SU-DHL-6 (cell line): ENCODE measurements around the gene TMEM39A.

Experiments
- H2AFZ ChIP-seq: fragments of 200-600 bp; sonication (generic); 2 replicates; pipeline ENCODE4 v1.6.1; 2014; ENCODE audit warnings: low read depth, mild to moderate bottlenecking, moderate library complexity, mixed read lengths, antibody characterized with exemption, low read length; ENCODE audit not compliant: severe bottlenecking
- H3F3A ChIP-seq: fragments of 200-600 bp; shearing (Covaris generic); 2 replicates; pipeline ENCODE4 v1.6.0; 2016; ENCODE audit warnings: antibody characterized with exemption, mild to moderate bottlenecking; ENCODE audit not compliant: insufficient read depth
- H3K27ac ChIP-seq: fragments of 200-600 bp; sonication (generic); 2 replicates; pipeline ENCODE4 v1.5.1; 2016; ENCODE audit warnings: low read depth, mild to moderate bottlenecking, low read length, moderate library complexity, mixed read lengths
- H3K27me3 ChIP-seq: fragments of 200-600 bp; sonication (generic), shearing (Covaris generic); 2 replicates; pipeline ENCODE4 v1.6.0; 2014; ENCODE audit warnings: mild to moderate bottlenecking, low read length
- H3K36me3 ChIP-seq: fragments of 200-600 bp; sonication (generic); 2 replicates; pipeline ENCODE4 v1.6.1; 2014; ENCODE audit warnings: mild to moderate bottlenecking, low read length, mixed read lengths
- H3K4me2 ChIP-seq: fragments of 300-600, 200-600 bp; shearing (Covaris generic), sonication (generic); 2 replicates; pipeline ENCODE4 v1.6.0; 2014; ENCODE audit warnings: low read length, low read depth, mild to moderate bottlenecking; ENCODE audit not compliant: poor library complexity, severe bottlenecking
- H3K4me3 ChIP-seq: fragments of 200-600 bp; sonication (generic); 2 replicates; pipeline ENCODE4 v1.5.1; 2014; ENCODE audit warnings: antibody characterized with exemption, low read length, mild to moderate bottlenecking, mixed read lengths; ENCODE audit not compliant: insufficient read depth, poor library complexity, severe bottlenecking
- H3K79me2 ChIP-seq: fragments of 200-600 bp; sonication (generic); 2 replicates; pipeline ENCODE4 v1.6.1; 2014; ENCODE audit warnings: mild to moderate bottlenecking, low read length, moderate library complexity; ENCODE audit not compliant: insufficient read depth
- H3K9ac ChIP-seq: fragments of 200-600 bp; sonication (generic); 2 replicates; pipeline ENCODE4 v1.7.0; 2014; ENCODE audit warnings: mild to moderate bottlenecking, low read length
- H3K9me2 ChIP-seq: fragments of 200-600 bp; sonication (generic); replicated peaks from 2 replicates; pipeline ENCODE4 v1.6.1; 2014; ENCODE audit warnings: low read length; ENCODE audit not compliant: insufficient read depth
- H3K9me3 ChIP-seq: fragments of 200-600 bp; sonication (generic); 2 replicates; pipeline ENCODE4 v1.6.1; 2014; ENCODE audit warnings: low read length, mixed read lengths; ENCODE audit not compliant: insufficient read depth
- H4K20me1 ChIP-seq: fragments of 200-600 bp; sonication (generic); 2 replicates; pipeline ENCODE4 v1.6.1; 2014; ENCODE audit warnings: low read depth, mild to moderate bottlenecking, antibody characterized with exemption, low read length, moderate library complexity, mixed read lengths
- CTCF ChIP-seq: fragments of 200-600 bp; sonication (generic); IDR thresholded peaks from one replicate; pipeline ENCODE4 v1.5.1; 2017; ENCODE audit warnings: antibody characterized with exemption, mild to moderate bottlenecking, low read length, moderate library complexity; ENCODE audit not compliant: insufficient read depth, poor library complexity, severe bottlenecking
- EZH2phosphoT487 ChIP-seq: fragments of 200-600 bp; sonication (generic), shearing (Covaris generic); conservative IDR thresholded peaks from 2 replicates; pipeline ENCODE4 v1.6.1; 2018; ENCODE audit warnings: mild to moderate bottlenecking, antibody characterized with exemption, low read length, moderate library complexity, mixed read lengths

TMEM39A gene

GRCh38 chr3:119444590-119444989 lies 18.8 kb downstream of the TMEM39A start:
- H3K36me3 ChIP-seq, result peaks cover 35% of the 10 kb centered on the region
- H3K9me3 ChIP-seq, result no peaks in the 10 kb centered on the region

GRCh38 chr3:119443179-119443578 lies 20.2 kb downstream of the TMEM39A start:
- H3K4me2 ChIP-seq, result no peak overlapping the region
- no peaks in the 10 kb centered on the region for H3F3A ChIP-seq
- no peak for TF ChIP-seq EZH2phosphoT487
- no peak for TF ChIP-seq CTCF
- H3K27me3 ChIP-seq, result no peaks in the 10 kb centered on the region
- no peaks in the 10 kb centered on the region for H3K9me2 ChIP-seq
- no peaks in the 10 kb centered on the region for H3K9me3 ChIP-seq
- H3K9ac ChIP-seq, result no peak overlapping the region
- no peaks in the 10 kb centered on the region for H3K79me2 ChIP-seq
- no peak overlapping the region for H3K4me3 ChIP-seq
- H2AFZ ChIP-seq, result no peak overlapping the region
- peaks cover 30% of the 10 kb centered on the region for H3K36me3 ChIP-seq
- H4K20me1 ChIP-seq, result no peaks in the 10 kb centered on the region
- no peak overlapping the region for H3K27ac ChIP-seq

More at GRCh38 chr3:119444590-119444989, 18.8 kb downstream of the TMEM39A start:
- Histone ChIP-seq H3F3A (no peaks in the 10 kb centered on the region), H4K20me1 (no peaks in the 10 kb centered on the region), H3K27ac (no peak overlapping the region), H3K27me3 (no peaks in the 10 kb centered on the region), H3K4me3 (no peak overlapping the region), H3K9me2 (no peaks in the 10 kb centered on the region), H3K4me2 (no peak overlapping the region), H3K9ac (no peak overlapping the region), H2AFZ (no peak overlapping the region), H3K79me2 (no peaks in the 10 kb centered on the region)
- TF ChIP-seq CTCF (no peak), EZH2phosphoT487 (no peak)

DNA sequence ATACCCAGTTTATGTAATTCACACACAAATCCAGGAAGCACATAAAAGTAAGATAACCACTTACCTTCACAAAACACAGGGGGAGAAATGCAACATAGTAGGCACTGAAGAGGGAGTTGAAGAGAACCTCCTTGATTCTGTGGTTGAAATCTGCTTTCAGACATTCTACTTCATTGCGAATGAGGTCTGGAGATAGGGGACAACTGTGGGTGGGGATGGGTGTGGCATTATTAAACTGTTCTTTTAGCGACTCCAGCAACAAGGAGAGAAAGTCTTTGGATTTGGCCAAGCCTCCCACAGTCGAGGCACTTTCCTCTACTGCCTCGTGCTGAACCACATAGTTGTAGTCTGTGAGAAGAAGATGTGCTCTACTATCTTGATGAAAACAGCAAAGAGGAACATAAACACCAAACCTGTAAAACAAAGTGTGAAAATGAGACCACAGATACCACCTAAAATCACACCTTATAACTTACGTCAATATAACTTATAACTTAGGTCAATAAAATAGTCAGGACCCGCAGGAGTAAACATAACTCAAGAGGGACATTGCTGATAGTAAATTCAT lies 25.6 kb downstream of the TMEM39A start:
- TF ChIP-seq CTCF (no peak), EZH2phosphoT487 (no peak)
- no peaks in the 10 kb centered on the region for H4K20me1 ChIP-seq
- H3K79me2 ChIP-seq, result no peaks in the 10 kb centered on the region
- no peak overlapping the region for H3K4me3 ChIP-seq
- no peak overlapping the region for H3K4me2 ChIP-seq
- no peak overlapping the region for H2AFZ ChIP-seq
- no peaks in the 10 kb centered on the region for H3K9me2 ChIP-seq
- H3K9ac ChIP-seq, result no peak overlapping the region
- peaks cover 24% of the 10 kb centered on the region for H3K36me3 ChIP-seq
- H3K27ac ChIP-seq, result no peak overlapping the region
- H3K9me3 ChIP-seq, result no peaks in the 10 kb centered on the region
- no peaks in the 10 kb centered on the region for H3F3A ChIP-seq
- no peaks in the 10 kb centered on the region for H3K27me3 ChIP-seq
